CD4-positive, alpha-beta T cell treated with Interleukin-15 for 1 hour (primary cell): ENCODE data around the gene ZNF813.
"Not testable (repeated sequence)": the region's sequence is repeated elsewhere in the genome, so short reads cannot be mapped to it uniquely, and the experiment has no call there.

Source experiments
- DNase-seq: peaks from one replicate; pipeline ENCODE4 v3.0.0-alpha.2; 2020

Gene ZNF813

GRCh38 chr19:53485046-53486004, 17.8 kb downstream of the ZNF813 start:
- DNase-seq: no peak

GRCh38 chr19:53492153-53492552, 24.6 kb downstream of the ZNF813 start:
- no peak for DNase-seq

GRCh38 chr19:53497311-53498023, 29.9 kb downstream of the ZNF813 start:
- DNase-seq: not testable (repeated sequence)

- not testable (repeated sequence) for DNase-seq
Observed at GRCh38 chr19:53498024-53498395, 30.5 kb downstream of the ZNF813 start.

- DNase-seq: not testable (repeated sequence)
Observed at GRCh38 chr19:53503151-53503550, 35.6 kb downstream of the ZNF813 start.

- not testable (repeated sequence) for DNase-seq
Observed at GRCh38 chr19:53503671-53504364, 36.3 kb downstream of the ZNF813 start.

GRCh38 chr19:53504365-53504703, 36.8 kb downstream of the ZNF813 start:
- not testable (repeated sequence) for DNase-seq

- no peak for DNase-seq
Observed at GRCh38 chr19:53504885-53505284, 37.4 kb downstream of the ZNF813 start.

GRCh38 chr19:53506728-53507127, 39.2 kb downstream of the ZNF813 start:
- no peak for DNase-seq

GRCh38 chr19:53507523-53508442, 40.2 kb downstream of the ZNF813 start:
- no peak for DNase-seq

GRCh38 chr19:53509443-53509842, 41.9 kb downstream of the ZNF813 start:
- DNase-seq: no peak

GRCh38 chr19:53509845-53510244, 42.3 kb downstream of the ZNF813 start:
- DNase-seq: no peak

- DNase-seq: no peak
Observed at GRCh38 chr19:53511357-53511756, 43.8 kb downstream of the ZNF813 start.

- peak; percentile 50 for DNase-seq
Observed at GRCh38 chr19:53511933-53512374, 44.4 kb downstream of the ZNF813 start.

GRCh38 chr19:53515047-53515446, 47.5 kb downstream of the ZNF813 start:
- not testable (repeated sequence) for DNase-seq

- no peak for DNase-seq
Observed at GRCh38 chr19:53517114-53517741, 49.7 kb downstream of the ZNF813 start.

- no peak for DNase-seq
Observed at GRCh38 chr19:53518121-53518520, 50.6 kb downstream of the ZNF813 start.

GRCh38 chr19:53518716-53519115, 51.2 kb downstream of the ZNF813 start:
- no peak for DNase-seq

- no peak for DNase-seq
Observed at GRCh38 chr19:53519446-53519845, 51.9 kb downstream of the ZNF813 start.

GRCh38 chr19:53520163-53520546, 52.6 kb downstream of the ZNF813 start:
- no peak for DNase-seq

- peak; percentile 94 for DNase-seq
Observed at GRCh38 chr19:53520547-53521372, 53.2 kb downstream of the ZNF813 start.
